HCT116 (cell line): ENCODE data around the gene HTRA3. TPM values are rescaled to one million over a fixed set of nuclear protein-coding genes. Genes with fewer than 3 reads are reported as not detected.

Experiments
- ATAC-seq: fragments of 200-7000 bp; cut with Tn5 transposase; 2 replicates; pipeline ENCODE4 v1.9.1; 2020; ENCODE audit warnings: mild to moderate bottlenecking, moderate library complexity
- BruUV-seq: library from RNA; stranded (reverse); fragments of 400-500 nt; replicated peaks from 2 replicates; lab custom pipeline; 2021; lab: Mats Ljungman, UMichigan
- CTCF ChIA-PET: fragments of 300-600 bp; sonication (Branson Sonifier 250); formaldehyde crosslinking; loops from one replicate; lab custom pipeline; 2021; ENCODE audit warnings: antibody characterized with exemption; lab: Charles Lee
- POLR2A ChIA-PET: fragments of 300-600, 350-600 bp; sonication (Branson Sonifier 250); formaldehyde crosslinking; loops from one replicate; lab custom pipeline; 2021; ENCODE audit warnings: antibody characterized with exemption; lab: Charles Lee
- RAD21 ChIA-PET, 2 experiments: fragments of 300-600 bp; sonication (Branson Sonifier 250); formaldehyde crosslinking; loops; one replicate each; lab custom pipeline; 2023; ENCODE audit warnings: low total read pairs in 2 of 2; ENCODE audit not compliant: uncharacterized antibody in 2 of 2, unreplicated experiment in 2 of 2, low non-redundant PET in 1 of 2; lab: Charles Lee
- DNase-seq: peaks from one replicate; pipeline ENCODE4 v3.0.0-alpha.2; 2010; ENCODE audit warnings: low read depth, low spot score
- H2AFZ ChIP-seq: fragments of 200-600 bp; shearing (Covaris generic), sonication (generic); 2 replicates; pipeline ENCODE4 v1.6.1; 2017; ENCODE audit warnings: low read depth, mixed run types, mixed read lengths, antibody characterized with exemption, low read length; ENCODE audit not compliant: poor library complexity, severe bottlenecking
- H3K27ac ChIP-seq: 2 replicates; pipeline ENCODE4 v1.5.1; 2012; ENCODE audit warnings: low read depth, low read length
- H3K27me3 ChIP-seq: fragments of 200-600 bp; sonication (generic); 2 replicates; pipeline ENCODE4 v1.6.1; 2016; ENCODE audit warnings: mixed run types, low read length, mixed read lengths; ENCODE audit not compliant: insufficient read depth
- H3K36me3 ChIP-seq, 2 experiments: fragments of 200-500 bp in 1 of 2; fragments of 200-600 bp in 1 of 2; sonication (Bioruptor generic) in 1 of 2; sonication (generic) in 1 of 2; 2 replicates each; pipeline versions ENCODE4 v1.5.1 to v1.6.1; 2014 to 2016; ENCODE audit warnings: low read length in 2 of 2, inconsistent platforms in 1 of 2, mixed read lengths in 1 of 2, mixed run types in 1 of 2; ENCODE audit not compliant: insufficient read depth in 2 of 2, control insufficient read depth in 1 of 2
- H3K4me1 ChIP-seq, 2 experiments: fragments of 200-600 bp in 1 of 2; sonication (generic) in 1 of 2; 2 replicates each; pipeline versions ENCODE4 v1.5.1 to v1.6.1; 2012 to 2017; ENCODE audit warnings: low read length in 2 of 2, inconsistent platforms in 1 of 2, mild to moderate bottlenecking in 1 of 2, mixed read lengths in 1 of 2, mixed run types in 1 of 2, moderate library complexity in 1 of 2; ENCODE audit not compliant: insufficient read depth in 2 of 2, control insufficient read depth in 1 of 2
- H3K4me2 ChIP-seq: fragments of 200-600 bp; sonication (generic); 2 replicates; pipeline ENCODE4 v1.6.1; 2017; ENCODE audit warnings: mixed run types, low read length, mixed read lengths
- H3K4me3 ChIP-seq, 2 experiments: fragments of 200-600 bp in 1 of 2; sonication (generic) in 1 of 2; replicated peaks in 1 of 2; 2 replicates each; pipeline ENCODE4 v1.5.1; 2011 to 2016; ENCODE audit warnings: low read length in 2 of 2, control low read depth in 1 of 2, low read depth in 1 of 2, mild to moderate bottlenecking in 1 of 2, mixed read lengths in 1 of 2, mixed run types in 1 of 2
- H3K79me2 ChIP-seq: fragments of 200-600 bp; sonication (generic); 2 replicates; pipeline ENCODE4 v1.6.1; 2017; ENCODE audit warnings: mild to moderate bottlenecking, mixed run types, low read length, moderate library complexity, mixed read lengths; ENCODE audit not compliant: insufficient read depth
- H3K9ac ChIP-seq: fragments of 200-600 bp; sonication (generic); 2 replicates; pipeline ENCODE4 v1.6.1; 2016; ENCODE audit warnings: low read length, mixed read lengths
- H3K9me2 ChIP-seq: fragments of 200-600 bp; sonication (generic), shearing (Covaris generic); 2 replicates; pipeline ENCODE4 v1.6.1; 2017; ENCODE audit warnings: mixed run types, mild to moderate bottlenecking, moderate library complexity; ENCODE audit not compliant: insufficient read depth
- H3K9me3 ChIP-seq, 2 experiments: fragments of 200-500 bp in 1 of 2; fragments of 200-600 bp in 1 of 2; sonication (Bioruptor generic) in 1 of 2; sonication (generic) in 1 of 2; 2 replicates each; pipeline ENCODE4 v1.6.1; 2014 to 2017; ENCODE audit warnings: low read length in 2 of 2, mixed read lengths in 2 of 2, inconsistent platforms in 1 of 2, low read depth in 1 of 2, mild to moderate bottlenecking in 1 of 2, mixed run types in 1 of 2, moderate library complexity in 1 of 2; ENCODE audit not compliant: control insufficient read depth in 1 of 2, insufficient read depth in 1 of 2
- H4K20me1 ChIP-seq: fragments of 200-600 bp; sonication (generic), shearing (Covaris generic); 2 replicates; pipeline ENCODE4 v1.6.1; 2017; ENCODE audit warnings: mixed run types, mild to moderate bottlenecking, moderate library complexity; ENCODE audit not compliant: insufficient read depth
- ATF3 ChIP-seq: IDR thresholded peaks from 2 replicates; pipeline ENCODE4 v1.6.1; 2012
- CBX3 ChIP-seq: IDR thresholded peaks from 2 replicates; pipeline ENCODE4 v1.6.1; 2012; ENCODE audit warnings: low read depth
- MAX ChIP-seq: IDR thresholded peaks from 2 replicates; pipeline ENCODE4 v1.6.1; 2012
- POLR2AphosphoS5 ChIP-seq: IDR thresholded peaks from 2 replicates; pipeline ENCODE4 v1.6.1; 2011; ENCODE audit warnings: mild to moderate bottlenecking, low read depth, low read length, moderate library complexity
- RAD21 ChIP-seq: IDR thresholded peaks from 2 replicates; pipeline ENCODE4 v1.6.1; 2012; ENCODE audit warnings: low read depth, mild to moderate bottlenecking
- SP1 ChIP-seq: IDR thresholded peaks from 2 replicates; pipeline ENCODE4 v1.6.1; 2012; ENCODE audit warnings: low read depth
- ZBTB33 ChIP-seq: IDR thresholded peaks from 2 replicates; pipeline ENCODE4 v1.6.1; 2011; ENCODE audit warnings: mild to moderate bottlenecking, low read length, moderate library complexity; ENCODE audit not compliant: insufficient replicate concordance; ENCODE audit errors: extremely low read depth
- ZNF274 ChIP-seq: fragments of 200-500 bp; sonication (Bioruptor generic); IDR thresholded peaks from 2 replicates; pipeline ENCODE4 v1.6.1; 2014; ENCODE audit warnings: mild to moderate bottlenecking, low read depth, low read length, inconsistent platforms
- intact Hi-C: fragments of 100-400 bp; cut with micrococcal nuclease; formaldehyde crosslinking; loops from 2 replicates; pipeline ENCODE4 v1.10.0; 2022
- total RNA-seq: library from RNA; stranded (reverse); gene quantifications from one replicate; pipeline ENCODE4 v1.2.1, GENCODE V29; 2021; ENCODE audit not compliant: unreplicated experiment

The HTRA3 gene
- total RNA-seq, 1 experiment from 2014 or later, result not detected

GRCh38 chr4:8254076-8254475 lies 15.5 kb upstream of the HTRA3 start:
- Histone ChIP-seq H3K9ac (no peak overlapping the region), H3K4me3 (no peak overlapping the region), H3K4me1 (no peaks in the 10 kb centered on the region), H2AFZ (no peak overlapping the region), H3K27me3 (no peaks in the 10 kb centered on the region), H3K27ac (no peak overlapping the region), H3K36me3 (no peaks in the 10 kb centered on the region), H3K4me2 (no peak overlapping the region), H3K9me2 (no peaks in the 10 kb centered on the region), H4K20me1 (no peaks in the 10 kb centered on the region), H3K9me3 (no peaks in the 10 kb centered on the region), H3K79me2 (no peaks in the 10 kb centered on the region)
- POLR2A ChIA-PET, result no interaction called here
- TF ChIP-seq MAX (no peak), RAD21 (no peak), ZNF274 (no peak), POLR2AphosphoS5 (no peak)
- DNase-seq, result no peak
- ATAC-seq, result no peak
- no TSS peak for BruUV-seq
- intact Hi-C loops, result no loop called here
- CTCF ChIA-PET, result no interaction called here
- RAD21 ChIA-PET, result no interaction called here

GRCh38 chr4:8255698-8256441 lies 13.7 kb upstream of the HTRA3 start:
- no peaks in the 10 kb centered on the region for H3K36me3 ChIP-seq
- no TSS peak for BruUV-seq

More at GRCh38 chr4:8255698-8256441, 13.7 kb upstream of the HTRA3 start:
- Histone ChIP-seq H2AFZ (no peak overlapping the region), H3K4me1 (no peaks in the 10 kb centered on the region), H3K9me3 (no peaks in the 10 kb centered on the region), H3K27me3 (no peaks in the 10 kb centered on the region), H3K9me2 (no peaks in the 10 kb centered on the region), H3K9ac (no peak overlapping the region), H4K20me1 (no peaks in the 10 kb centered on the region), H3K4me2 (no peak overlapping the region), H3K27ac (no peak overlapping the region), H3K79me2 (no peaks in the 10 kb centered on the region), H3K4me3 (no peak overlapping the region)
- ATAC-seq (no peak; the same call in 1 of the 2 replicates), DNase-seq (no peak)
- TF ChIP-seq ATF3, result no peak
- no peak for TF ChIP-seq SP1
- no peak for TF ChIP-seq ZBTB33
- TF ChIP-seq CBX3, result no peak
- ChIA-PET RAD21 (no interaction called here), POLR2A (no interaction called here), CTCF (no interaction called here)
- intact Hi-C loops, result no loop called here
